ENCODE results near the gene TMEM151B.

Gene TMEM151B

GRCh38 chr6:44285552-44286284 is 15.5 kb downstream of the TMEM151B start:
- no peak for DNase-seq

- no peak for DNase-seq
Observed at GRCh38 chr6:44286285-44286565, 16.0 kb downstream of the TMEM151B start.

GRCh38 chr6:44286747-44287146 is 16.5 kb downstream of the TMEM151B start:
- no peak for DNase-seq

- DNase-seq: no peak
Observed at GRCh38 chr6:44289726-44290260, 19.5 kb downstream of the TMEM151B start.

GRCh38 chr6:44291841-44292240 is 21.6 kb downstream of the TMEM151B start:
- DNase-seq: no peak

- no peak for DNase-seq
Observed at GRCh38 chr6:44292661-44293365, 22.6 kb downstream of the TMEM151B start.

- no peak for DNase-seq
Observed at GRCh38 chr6:44294832-44295791, 24.9 kb downstream of the TMEM151B start.

- DNase-seq: peak; percentile 8
Observed at GRCh38 chr6:44297063-44298038, 27.1 kb downstream of the TMEM151B start.

GRCh38 chr6:44298055-44298803 is 28.0 kb downstream of the TMEM151B start:
- DNase-seq: no peak

- no peak for DNase-seq
Observed at GRCh38 chr6:44298864-44299263, 28.6 kb downstream of the TMEM151B start.

- DNase-seq: no peak
Observed at GRCh38 chr6:44300292-44300823, 30.1 kb downstream of the TMEM151B start.

GRCh38 chr6:44301106-44301505 is 30.9 kb downstream of the TMEM151B start:
- no peak for DNase-seq

- no peak for DNase-seq
Observed at GRCh38 chr6:44301782-44302564, 31.7 kb downstream of the TMEM151B start.

- DNase-seq: no peak
Observed at GRCh38 chr6:44302856-44303255, 32.6 kb downstream of the TMEM151B start.

- DNase-seq: no peak
Observed at GRCh38 chr6:44303842-44304241, 33.6 kb downstream of the TMEM151B start.

GRCh38 chr6:44304282-44305199 is 34.3 kb downstream of the TMEM151B start:
- DNase-seq: no peak

GRCh38 chr6:44305200-44305725 is 35.0 kb downstream of the TMEM151B start:
- no peak for DNase-seq

GRCh38 chr6:44306710-44307109 is 36.5 kb downstream of the TMEM151B start:
- no peak for DNase-seq

GRCh38 chr6:44307217-44307616 is 37.0 kb downstream of the TMEM151B start:
- no peak for DNase-seq
